Glomerular endothelial cell (primary cell): ENCODE results near the gene MS4A12. TPM values are rescaled to one million over a fixed set of nuclear protein-coding genes. Genes with fewer than 3 reads are reported as not detected.
"Not testable (repeated sequence)": the region's sequence is repeated elsewhere in the genome, so short reads cannot be mapped to it uniquely, and the experiment has no call there.

Experiments
- DNase-seq: peaks from one replicate; pipeline ENCODE4 v3.0.0-alpha.2; 2011; ENCODE audit warnings: low read depth, low spot score; ENCODE audit errors: extremely low read depth
- total RNA-seq: library from RNA; depleted of rRNA; stranded (reverse); fragments of >200 nt; gene quantifications from 2 replicates; pipeline ENCODE4 v1.2.3, GENCODE V29; 2015

MS4A12 gene, protein sequence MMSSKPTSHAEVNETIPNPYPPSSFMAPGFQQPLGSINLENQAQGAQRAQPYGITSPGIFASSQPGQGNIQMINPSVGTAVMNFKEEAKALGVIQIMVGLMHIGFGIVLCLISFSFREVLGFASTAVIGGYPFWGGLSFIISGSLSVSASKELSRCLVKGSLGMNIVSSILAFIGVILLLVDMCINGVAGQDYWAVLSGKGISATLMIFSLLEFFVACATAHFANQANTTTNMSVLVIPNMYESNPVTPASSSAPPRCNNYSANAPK
- total RNA-seq = not detected in 2 replicates

DNA sequence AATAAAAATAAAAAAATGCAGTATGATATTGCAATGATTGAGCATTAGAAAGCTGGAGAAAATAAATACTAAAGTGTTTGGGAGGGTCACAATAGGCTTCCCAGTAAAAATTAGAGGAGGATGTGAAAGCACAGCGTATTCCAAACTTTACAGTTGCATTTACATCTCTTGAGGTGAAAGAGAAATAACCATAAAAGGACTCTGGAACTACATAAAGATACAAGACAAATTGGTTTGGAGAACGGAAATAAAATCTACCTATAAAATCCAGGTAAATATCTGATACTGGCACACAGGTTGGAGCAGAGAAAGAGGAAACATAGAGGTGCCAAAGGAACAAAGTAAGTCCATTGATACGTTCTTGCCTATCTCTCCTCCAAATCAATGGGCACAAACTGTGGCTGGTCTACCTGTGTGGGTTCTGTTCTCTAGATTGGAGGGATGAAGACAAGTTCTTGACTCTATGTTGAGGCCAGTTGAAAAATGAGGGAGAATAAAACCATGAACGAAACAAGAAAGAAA, at the start of gene MS4A12:
Gene MS4A12, plus strand, starts transcription at position 291 of the 522 bp plus-strand sequence. CDS start 4,541 bp downstream, outside the sequence.
- DNase-seq = no peak

DNA sequence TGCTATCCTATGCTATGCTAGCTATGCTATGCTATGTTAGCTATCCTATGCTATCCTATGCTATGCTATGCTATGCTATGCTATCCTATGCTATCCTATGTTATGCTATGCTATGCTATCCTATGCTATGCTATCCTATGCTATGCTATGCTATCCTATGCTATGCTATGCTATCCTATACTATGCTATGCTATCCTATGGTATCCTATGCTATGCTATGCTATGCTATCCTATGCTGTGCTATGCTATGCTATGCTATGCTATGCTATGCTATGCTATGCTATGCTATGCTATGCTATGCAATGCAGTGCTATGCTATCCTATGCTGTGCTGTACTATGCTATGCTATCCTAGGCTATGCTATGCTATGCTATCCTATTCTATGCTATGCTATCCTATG, 45.5 kb upstream of the MS4A12 start:
- no peak for DNase-seq

DNA sequence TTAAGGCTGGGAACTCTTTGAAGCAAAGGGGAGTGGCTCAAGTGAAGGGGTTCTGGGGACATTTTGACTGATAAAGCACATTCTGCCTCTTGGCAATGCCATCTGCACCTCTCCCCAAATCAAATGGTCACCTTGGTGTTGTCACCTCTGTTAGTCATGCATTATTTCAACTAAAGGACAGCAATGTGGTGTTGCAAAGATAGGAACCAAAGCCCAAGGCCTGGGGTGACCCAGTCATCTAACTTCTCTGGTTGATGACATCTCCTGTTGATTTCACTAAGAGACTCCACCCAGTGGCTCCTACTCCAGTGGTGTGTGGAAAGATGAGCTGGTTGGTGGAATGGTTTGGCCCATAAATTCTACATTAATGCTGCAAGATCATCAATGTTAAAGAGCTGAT, 44.7 kb upstream of the MS4A12 start:
- no peak for DNase-seq

DNA sequence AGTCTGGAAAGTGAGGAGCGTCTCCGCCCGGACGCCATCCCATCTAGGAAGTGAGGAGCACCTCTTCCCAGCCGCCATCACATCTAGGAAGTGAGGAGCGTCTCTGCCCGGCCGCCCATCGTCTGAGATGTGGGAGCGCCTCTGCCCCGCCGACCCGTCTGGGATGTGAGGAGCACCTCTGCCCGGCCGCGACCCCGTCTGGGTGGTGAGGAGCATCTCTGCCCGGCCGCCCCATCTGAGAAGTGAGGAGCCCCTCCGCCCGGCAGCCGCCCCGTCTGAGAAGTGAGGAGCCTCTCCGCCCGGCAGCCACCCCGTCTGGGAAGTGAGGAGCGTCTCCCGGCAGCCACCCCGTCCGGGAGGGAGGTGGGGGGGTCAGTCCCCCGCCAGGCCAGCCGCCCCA, 41.4 kb upstream of the MS4A12 start:
- not testable (repeated sequence) for DNase-seq

DNA sequence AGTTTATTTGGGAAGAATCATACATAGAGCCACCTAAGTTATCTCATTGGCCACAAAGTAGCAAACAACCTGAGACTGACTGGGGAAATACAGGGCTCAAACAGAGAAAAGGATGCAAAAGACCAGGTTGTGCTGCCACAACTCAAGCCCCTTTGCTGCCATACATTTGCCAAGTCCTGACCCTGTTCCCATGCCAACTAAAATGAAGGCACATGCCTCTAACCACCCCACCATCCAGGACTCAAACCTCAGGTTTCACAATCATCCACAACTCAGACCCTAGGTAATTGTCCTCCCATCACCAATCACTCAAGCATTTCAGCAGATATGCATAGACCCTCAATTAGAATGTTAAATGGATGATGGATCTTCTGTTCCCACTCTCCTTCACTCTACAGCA, 38.4 kb upstream of the MS4A12 start:
- no peak for DNase-seq

DNA sequence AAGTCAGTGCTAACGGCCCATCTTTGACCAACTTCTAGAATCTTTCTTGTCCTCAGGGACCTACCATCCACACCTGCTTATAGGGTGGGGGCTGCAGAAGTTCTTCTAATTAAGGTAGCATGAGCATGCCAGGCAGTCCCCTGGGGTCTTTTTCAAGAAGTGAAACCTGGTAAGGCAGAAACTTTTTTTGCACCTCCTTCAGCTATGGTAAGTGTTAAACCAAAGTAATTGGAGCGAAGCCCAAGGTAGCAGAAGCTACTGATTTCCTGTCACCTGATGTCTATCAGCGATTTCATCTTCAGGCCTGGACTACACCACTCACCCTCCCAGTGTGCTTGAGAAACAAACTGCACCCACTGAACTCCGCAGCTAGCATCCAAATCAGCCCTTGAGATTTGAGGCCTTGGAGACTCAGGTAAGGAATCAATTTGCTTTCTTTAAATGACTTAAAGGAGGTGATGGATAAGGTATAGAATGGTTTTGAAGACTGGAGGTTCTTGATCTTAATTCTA, 37.0 kb upstream of the MS4A12 start, which contains the start of gene MS4A1:
Gene MS4A1, plus strand, starts transcription at position 317 of the 512 bp plus-strand sequence. CDS start 6,528 bp downstream, outside the sequence.
- no peak for DNase-seq

DNA sequence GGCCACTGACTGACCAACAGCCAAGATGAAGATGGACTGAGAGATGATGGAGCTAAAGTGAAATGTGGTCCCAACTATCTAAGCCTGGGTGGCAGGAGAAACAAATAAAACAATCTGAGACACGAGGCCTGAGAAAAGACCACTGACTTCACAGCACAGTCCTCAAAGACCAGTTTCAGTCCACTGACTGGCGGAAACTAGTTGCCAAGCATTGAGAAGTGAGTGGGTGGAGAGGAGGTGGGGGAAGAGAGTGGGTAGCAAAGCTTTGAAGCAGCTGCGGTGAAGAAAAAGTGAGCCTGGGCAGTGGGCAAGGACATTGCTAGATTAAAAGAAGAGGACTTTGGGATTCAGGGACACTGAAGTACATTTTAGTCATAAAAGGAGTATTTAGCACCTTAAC, 35.0 kb upstream of the MS4A12 start:
- DNase-seq = no peak

DNA sequence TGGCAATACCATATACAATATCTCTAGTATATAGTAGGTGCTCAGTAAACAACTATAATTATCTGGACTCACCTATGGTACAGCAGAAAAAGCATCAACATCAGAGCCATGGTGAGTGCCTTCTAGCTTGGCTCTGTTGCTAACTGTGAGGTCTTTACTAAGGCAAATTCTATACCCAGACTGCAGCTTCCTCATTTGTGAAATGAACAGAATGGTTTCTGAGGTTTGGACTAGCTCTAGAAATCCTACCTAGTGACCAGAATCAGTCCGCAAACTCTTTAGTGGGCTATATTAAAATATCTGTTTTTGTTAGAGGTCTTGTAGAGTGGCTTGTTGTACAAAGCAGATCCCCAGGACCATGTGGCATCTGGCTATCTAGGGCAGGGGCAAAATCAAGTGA, 33.2 kb upstream of the MS4A12 start:
- DNase-seq = no peak

DNA sequence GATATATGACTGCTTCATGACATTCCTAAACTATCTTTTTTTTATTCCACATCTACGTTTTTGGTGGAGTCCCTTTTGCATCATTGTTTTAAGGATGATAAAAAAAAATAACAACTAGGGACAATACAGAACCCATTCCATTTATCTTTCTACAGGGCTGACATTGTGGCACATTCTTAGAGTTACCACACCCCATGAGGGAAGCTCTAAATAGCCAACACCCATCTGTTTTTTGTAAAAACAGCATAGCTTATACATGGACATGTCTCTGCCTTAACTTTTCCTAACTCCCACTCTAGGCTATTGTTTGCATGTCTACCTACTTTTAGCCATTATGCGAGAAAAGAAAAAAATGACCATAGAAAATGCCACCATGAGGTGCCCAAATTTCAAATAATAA, 23.7 kb upstream of the MS4A12 start:
- no peak for DNase-seq

DNA sequence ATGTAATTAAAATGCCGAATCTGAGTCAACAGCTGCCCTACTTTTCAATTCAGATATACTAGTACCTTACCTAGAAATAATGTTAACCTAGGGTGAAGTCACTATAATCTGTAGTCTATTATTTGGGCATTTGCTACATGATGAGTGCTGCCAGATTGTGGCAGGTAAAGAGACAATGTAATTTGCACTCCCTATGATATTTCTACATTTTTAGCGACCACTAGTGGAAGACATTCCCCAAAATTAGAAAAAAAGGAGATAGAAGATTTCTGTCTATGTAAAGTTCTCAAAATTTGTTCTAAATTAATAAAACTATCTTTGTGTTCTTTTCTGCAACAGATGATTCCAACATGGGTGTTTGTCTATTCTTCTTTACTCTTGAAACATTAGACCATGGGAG, 22.9 kb upstream of the MS4A12 start:
- DNase-seq = no peak

DNA sequence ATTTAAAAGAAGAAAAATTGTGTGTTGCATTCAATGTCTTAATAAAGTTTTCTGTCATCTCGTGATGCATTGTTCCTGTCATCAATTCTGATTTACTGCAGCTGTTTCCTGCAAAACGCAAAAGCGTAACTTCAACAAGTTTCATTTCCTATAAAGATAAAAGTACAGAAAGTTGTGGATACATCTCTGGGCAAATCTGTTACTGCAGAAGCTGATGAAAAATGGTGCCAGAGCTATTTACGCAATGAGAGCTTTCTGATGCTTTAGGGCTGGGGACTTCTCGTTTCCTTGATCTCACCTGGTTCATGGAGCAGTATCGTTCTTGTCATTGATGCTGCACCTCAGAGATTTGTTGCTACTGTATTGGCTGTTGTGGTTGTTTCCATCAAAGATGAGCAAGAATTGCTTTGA, 15.5 kb upstream of the MS4A12 start:
- DNase-seq = no peak

DNA sequence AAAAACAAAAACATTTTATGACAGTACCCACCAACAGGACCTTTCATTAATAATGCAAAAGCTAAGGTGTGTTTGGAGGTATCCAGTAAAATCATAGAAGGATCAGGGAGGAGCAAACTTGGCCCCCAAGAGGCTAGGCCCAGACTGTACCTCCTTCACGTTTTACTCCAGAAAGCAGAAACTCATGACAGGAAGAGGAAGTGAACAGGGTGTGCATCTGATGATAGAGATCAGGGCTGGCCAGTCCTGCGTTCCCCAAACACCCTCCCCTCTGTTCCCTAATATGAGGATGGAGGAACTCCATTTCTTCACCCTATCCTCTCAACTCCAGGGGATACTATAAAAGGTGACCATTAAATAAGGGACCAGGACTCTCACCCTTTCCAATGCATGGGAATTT, 10.2 kb upstream of the MS4A12 start:
- DNase-seq = no peak

DNA sequence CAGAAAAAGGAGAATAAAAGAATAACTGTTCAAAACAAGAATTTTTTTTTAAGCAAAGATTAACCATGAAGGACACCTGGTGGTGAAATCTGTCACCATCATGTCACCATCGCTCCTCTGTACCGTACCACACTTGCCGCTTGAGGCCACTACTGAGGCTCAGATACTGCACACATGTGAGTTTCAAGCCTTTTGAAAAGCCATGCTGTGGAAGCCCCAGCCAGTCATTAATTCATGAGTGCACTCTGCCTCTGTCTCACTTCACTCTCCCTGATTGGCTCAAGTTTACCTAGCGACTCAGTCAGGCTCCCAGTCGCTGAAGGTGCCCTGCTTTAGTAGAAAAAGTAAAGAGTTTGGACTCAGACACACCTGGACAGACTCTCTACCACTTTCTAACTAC, 6.6 kb upstream of the MS4A12 start:
- peak; percentile 1 for DNase-seq

DNA sequence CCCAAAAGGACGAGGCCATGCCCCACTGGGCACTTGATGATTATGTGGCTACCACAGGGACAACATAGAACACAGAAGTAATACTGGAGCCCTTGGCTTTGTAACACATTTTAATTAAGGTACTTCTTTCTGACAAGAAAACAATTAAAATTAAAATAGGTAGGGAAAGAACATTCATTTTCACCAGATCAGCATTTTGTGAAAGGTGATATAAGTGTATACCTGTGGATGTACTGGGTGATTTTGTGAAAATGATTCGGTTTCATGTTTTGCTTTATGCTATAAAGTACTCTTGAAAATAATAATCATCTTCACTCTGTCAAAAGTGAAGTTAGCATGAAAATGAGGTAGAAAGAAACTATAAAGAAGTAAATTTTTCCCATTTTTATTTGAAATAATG, 876 bp downstream of the MS4A12 start:
- no peak for DNase-seq

DNA sequence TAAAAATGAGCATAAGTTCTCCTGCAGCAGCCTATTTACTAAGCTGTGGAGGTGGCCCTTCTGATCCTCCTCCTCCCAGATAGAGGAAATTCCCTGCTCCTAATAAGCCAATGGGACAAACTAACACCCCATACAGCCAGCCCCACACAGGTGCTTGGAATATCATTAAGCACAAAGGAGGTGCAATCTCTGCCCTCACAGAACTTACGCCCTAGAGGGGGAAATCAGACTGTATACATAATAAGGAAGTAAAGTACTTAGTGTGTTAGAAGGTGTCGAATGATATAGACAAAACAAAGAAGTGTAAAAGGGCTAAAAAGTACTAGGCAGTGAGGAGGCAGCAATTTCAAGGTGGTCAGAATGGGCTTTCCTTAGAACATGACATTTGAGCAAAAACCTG, 5.8 kb downstream of the MS4A12 start:
- no peak for DNase-seq

DNA sequence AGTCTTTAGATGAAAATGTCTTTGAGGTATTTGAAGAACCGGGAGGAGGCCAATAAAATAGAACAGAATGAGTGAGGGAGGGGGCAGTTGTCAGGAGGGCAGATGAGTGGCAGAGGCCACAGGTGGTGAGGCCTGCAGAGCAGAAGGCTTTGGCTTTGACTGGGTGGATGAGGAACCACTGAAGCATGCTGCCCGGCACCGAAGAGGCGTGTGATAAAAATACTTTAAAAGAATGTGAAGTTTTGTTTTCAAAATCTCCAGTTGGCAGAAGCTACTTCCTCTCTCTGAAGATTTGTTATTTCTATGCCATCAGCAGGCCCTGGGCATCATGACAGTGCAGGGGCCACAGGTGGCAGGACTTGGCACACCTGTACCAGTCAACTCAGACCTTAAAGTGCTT, 6.3 kb downstream of the MS4A12 start:
- DNase-seq = no peak

DNA sequence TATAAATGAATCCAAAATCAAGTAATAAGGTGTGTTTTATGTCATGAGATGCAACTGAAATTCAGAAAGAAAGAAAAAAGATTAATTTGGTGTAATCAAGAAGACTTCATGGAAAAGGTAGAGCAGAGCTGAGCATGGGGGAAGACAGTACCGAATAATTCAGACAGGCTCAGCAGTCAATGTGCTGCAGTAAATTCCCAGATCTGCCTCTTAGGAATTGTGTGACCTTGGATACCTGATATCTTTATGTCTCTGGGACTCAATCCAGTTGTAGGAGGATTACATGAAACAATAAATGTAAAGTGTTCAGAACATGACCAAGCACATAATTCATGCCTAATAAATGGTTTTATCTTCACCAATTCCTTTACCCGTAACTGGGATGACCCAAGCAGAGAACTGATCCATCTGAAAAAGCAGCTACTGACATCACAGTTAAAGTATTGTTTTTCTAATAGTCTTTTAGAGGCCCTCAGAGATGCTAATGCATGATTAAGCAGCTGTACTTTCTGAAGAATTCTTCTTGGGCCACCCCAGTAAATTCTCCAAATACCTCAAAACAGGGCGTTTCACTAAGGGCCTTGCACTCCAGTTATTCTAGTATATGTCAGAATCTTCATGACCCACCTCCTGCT, 7.8 kb downstream of the MS4A12 start:
- no peak for DNase-seq

DNA sequence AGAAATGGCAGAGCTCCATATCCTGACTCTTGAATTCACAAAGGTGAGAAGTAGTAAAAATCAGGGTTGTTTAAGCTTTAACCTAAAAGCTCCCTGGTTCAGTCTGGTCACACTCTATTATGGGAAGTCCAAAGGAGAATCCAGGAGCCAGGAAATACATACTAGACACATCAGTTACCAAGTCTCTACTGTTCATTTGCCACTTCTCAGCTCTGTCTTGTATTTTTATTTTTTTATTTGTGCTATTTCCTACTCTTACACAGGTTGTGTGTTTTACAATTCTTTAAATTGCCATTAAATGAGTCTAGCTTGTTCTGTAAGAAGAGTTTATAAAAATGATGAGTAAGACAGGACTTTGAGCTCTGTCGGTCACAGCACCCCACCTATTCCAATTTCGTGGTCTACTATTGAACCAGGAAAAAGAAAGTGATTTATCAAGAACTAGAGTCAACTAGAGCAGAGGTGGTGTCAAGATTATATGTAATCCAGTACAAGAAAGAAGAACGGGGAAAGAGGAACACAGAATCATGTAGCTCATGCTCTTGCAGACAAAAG, 9.7 kb downstream of the MS4A12 start:
- no peak for DNase-seq

DNA sequence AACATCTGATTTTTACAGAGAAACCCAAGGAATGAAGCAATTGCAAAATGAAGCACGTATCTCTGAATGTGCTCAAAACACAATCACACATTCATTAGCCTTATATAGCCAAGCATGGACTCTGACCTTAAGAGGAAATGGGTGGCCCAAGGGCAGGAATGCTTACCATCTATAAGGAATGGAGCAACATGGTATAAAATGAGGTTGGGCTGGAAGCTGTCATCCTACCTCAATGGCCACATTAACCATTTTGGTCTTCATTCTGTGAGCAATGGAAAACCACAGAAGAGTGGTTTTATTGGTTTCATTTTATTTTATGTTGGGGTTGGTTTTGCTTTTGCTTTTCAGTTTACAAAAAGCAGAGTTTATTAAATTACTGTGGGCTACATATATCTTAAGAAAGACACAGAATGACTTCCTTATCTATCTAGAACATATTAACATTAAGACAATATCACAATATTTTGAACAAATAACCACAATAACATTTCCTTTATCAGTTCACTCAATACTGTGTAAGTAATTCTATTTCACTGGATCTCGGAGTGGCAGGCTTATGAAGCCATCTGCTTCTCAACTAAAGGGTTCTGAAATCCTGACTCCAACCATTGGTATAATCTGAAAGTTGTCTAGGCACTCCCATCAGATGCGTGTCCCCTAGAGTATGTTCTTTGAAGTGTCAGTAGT, 11.8 kb downstream of the MS4A12 start:
- no peak for DNase-seq

DNA sequence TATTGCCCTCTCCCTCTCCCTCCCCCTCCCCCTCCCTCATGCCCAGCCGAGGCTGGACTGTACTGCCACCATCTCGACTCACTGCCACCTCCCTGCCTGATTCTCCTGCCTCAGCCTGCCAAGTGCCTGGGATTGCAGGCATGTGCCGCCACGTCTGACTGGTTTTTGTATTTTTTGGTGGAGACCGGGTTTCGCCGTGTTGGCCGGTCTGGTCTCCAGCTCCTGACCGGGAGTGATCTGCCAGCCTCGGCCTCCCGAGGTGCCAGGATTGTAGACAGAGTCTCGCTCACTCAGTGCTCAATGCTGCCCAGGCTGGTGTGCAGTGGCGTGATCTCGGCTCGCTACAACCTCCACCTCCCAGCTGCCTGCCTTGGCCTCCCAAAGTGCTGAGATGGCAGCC, 17.0 kb downstream of the MS4A12 start:
- not testable (repeated sequence) for DNase-seq

DNA sequence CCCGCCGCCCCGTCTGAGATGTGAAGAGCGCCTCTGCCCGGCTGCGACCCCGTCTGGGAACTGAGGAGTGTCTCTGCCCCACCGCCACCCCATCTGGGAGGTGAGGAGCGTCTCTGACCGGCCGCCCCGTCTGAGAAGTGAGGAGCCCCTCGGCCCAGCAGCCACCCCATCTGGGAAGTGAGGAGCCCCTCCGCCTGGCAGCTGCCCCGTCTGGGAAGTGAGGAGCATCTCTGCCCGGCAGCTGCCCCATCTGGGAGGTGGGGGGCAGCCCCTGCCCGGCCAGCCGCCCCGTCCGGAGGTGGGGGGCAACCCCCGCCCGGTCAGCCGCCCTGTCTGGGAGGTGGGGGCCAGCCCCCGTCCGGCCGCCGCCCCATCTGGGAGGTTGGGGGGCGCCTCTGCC, 17.6 kb downstream of the MS4A12 start:
- not testable (repeated sequence) for DNase-seq
